NCI-H345 treated with DMSO at 0.1 percent for 48 hours (cell line): Measurements from ENCODE around the gene ATP11C.
"Not testable (repeated sequence)": the region's sequence is repeated elsewhere in the genome, so short reads cannot be mapped to it uniquely, and the experiment has no call there.

Experiments used
- DNase-seq: peaks from one replicate; lab custom pipeline; 2025; ENCODE audit not compliant: unreplicated experiment; lab: John Stamatoyannopoulos, UW

Gene ATP11C

DNA sequence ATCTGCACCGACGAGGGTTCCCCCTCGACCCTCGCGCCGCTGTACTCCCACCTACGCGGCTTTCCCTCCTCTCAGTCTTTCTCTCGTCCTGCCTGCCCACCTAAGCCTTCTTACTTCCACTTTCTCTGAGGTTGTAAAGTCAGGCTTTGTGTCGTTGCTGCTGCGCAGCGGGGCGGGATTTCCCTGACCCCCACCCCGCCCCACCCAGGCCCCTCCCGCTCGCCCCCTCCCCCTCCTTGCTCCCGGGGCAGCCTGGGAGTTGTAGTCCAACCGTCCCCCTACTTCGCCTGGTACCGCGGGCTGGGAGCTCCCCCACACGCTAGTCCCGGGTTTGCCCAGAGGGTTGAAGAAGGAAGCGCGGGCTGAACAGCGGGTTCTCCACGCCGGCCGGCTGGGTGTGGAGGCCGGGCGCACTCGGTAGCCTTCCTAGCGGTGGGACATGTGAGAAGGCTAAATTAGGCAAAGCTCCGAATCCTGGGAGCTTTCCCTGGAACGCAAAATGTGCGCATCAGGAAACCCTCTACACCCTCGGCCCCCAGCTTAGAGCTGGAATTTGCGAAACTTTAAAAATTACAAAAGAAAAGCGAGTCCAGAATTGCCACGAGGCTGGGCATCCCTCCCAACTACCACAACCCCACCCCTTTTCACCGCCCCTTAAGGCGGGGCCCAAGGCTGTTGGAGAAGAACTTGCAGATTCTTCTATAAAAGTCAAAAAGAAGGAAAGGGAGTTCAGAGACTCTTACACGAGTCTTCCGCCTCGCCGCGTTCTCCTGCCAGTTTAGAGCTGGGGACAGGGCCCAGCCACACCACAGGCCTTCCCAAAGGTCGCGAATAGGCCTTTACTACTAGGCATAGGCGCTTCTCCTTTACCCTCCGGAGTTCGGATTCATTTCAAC is at the start of gene ATP11C:
Gene ATP11C, minus strand, starts transcription at position 153 of the 896 bp plus-strand sequence. CDS start 1,011 bp downstream, outside the sequence.
- DNase-seq, result peak; percentile 13

DNA sequence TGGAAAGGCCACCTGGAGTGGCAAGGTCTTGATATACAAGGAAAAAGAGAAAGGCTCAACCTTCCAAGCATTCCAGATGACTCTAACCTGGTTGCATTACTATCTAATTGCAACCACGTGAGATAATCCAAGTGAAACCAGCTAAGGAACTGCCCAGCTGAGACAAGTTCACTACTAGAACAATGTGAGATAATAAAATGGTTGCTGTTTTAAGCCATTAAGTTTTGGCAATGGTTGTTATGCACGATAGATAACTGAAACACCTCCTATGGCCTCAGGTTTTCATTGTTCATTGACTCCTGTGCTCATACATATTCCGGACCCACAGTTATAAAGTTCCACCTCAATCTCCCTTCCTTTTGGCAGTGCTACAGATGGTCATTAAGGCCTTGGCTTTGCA is 41.6 kb upstream of the ATP11C start:
- no peak for DNase-seq

DNA sequence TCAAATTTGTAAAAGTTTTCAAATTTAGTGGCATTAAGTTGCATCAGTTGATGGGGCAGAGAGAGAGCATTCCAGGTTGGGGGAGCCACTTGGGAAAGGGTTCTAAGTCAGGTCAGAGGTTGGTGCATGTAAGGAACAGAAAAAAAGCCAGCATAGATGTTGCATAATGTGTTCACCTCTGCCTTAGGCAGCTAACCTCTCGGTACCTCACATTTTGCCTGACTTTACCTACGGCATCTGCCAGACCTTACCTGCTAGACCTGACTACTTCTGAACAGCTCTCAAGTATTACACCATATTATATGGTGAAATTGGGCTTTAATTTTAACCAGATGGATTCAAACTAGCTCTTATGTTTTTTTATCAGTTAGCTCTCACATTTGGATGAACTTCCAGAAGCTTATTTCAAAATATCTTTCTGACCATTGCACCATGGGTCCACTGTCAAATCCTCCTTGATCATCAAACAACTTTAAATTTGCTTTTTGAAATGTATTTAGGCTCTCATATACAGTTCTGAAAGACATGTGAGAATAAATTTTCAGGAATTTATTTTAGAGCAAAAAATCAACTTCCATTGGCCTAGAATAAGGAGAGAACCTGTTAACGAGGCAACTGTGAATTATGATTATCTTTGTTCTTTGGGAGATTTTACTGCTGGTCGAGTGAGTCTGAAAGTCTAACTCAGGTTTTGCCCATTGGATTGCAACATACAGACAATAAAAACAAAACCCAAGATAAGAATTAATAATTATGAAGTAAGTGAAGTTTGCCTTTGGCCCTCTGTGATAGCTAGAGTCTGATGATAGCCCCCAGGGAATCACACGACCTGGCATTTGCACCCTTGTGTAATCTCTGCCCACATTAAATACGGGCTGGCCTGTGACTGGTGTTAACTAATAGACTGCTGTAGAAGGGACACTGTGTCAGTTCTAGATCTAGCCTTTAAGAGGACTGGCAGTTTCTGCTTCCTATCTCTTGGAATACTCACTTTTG is 40.1 kb upstream of the ATP11C start:
- DNase-seq, result no peak

GRCh38 chrX:139972113-139972512 is 39.3 kb upstream of the ATP11C start:
- DNase-seq, result no peak

DNA sequence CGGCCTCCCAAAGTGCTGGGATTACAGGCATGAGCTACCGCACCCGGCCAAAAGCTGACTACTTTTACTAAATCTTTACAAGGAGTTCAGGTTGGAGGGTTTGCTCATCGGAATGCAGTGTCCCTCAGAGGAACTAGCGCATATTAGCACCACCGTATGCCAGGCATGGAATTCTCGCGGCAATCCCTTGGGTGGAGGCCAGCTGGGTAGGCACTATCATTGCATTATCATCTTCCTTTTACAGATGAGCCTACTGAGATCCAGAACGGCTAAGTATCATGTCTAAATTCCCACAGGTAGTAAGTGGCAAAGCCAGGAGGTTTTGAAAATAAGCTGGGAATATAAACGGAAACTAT is 38.5 kb upstream of the ATP11C start:
- DNase-seq, result no peak

- no peak for DNase-seq
These were observed 36.4 kb upstream of the ATP11C start for GRCh38 chrX:139969286-139969685.

DNA sequence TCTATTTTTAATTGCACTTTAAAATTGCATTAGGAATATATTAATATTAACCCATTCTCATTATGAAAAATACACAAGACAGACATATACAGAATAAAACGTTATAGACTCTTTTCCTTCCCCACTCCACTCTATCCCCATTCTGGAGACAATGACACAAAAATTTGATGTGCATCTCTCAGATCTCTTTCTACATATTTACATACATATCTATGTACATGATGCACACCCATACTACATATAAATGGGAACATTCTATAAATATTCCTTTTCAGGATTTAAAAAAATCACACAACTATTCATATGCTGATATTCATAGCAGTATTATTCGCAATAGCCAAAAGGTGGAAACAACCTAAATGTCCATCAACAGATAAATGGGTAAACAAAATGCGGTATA is 34.9 kb upstream of the ATP11C start:
- DNase-seq, result no peak

DNA sequence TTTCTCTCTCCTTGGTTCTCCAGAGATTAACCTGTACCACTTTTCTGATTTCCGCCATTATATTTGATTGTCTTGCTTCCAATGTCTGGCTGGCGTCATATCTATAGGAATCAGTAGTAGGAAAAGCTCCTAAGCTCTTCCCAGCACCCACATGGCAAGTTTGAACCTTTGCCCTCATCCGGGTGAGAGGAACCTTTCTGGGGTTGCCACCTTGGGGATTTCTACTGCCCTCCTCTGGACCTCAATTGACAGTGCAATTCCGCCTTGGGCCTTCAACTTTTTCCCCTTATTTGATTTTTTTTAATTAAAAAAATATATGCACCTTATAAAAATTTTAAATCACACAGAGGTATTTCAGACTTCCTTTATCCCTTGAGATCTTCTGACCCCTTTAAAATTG is 34.4 kb upstream of the ATP11C start:
- DNase-seq, result no peak

DNA sequence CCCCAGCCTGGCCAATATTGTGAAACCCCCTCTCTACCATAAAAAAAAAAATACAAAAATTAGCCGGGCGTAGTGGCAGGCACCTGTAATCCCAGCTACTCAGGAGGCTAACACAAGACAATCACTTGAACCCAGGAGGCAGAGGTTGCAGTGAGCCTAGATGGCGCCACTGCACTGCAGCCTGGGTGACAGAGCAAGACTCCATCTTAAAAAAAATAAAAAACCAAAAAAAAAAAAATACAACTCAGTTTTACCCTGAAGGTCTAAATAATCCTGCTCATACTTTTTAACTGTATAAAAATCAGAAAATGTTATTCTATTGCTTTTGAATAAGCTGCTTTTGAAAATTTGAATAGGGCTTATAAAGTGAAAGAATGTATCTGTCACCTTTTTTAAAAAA is 33.3 kb upstream of the ATP11C start:
- not testable (repeated sequence) for DNase-seq

GRCh38 chrX:139965421-139965820 is 32.6 kb upstream of the ATP11C start, which contains the start of gene CXorf66:
Gene CXorf66 (minus strand): TSS chrX:139965521. CDS start chrX:139965496, 25 bp downstream.
- DNase-seq, result no peak

GRCh38 chrX:139961091-139961490 is 28.2 kb upstream of the ATP11C start:
- DNase-seq, result not testable (repeated sequence)

DNA sequence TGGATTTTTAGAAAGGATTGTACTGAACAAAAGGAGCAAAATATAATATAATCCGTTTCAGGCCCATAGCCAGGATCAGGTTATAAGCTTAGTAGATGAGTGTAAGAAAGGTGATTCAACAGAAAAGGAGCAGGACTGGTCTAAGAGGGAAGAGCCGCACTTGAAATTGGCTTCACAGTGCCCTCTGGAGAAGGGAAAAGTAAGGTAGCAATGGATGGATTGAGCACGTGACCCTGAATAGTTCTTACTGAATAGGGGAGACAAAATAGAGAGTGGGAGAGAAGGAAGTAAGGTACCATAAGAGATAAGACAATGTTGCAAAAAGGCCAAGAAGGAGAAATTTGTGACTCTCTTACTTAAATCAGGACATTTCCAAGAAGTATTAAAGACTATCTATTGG is 16.9 kb upstream of the ATP11C start:
- no peak for DNase-seq

DNA sequence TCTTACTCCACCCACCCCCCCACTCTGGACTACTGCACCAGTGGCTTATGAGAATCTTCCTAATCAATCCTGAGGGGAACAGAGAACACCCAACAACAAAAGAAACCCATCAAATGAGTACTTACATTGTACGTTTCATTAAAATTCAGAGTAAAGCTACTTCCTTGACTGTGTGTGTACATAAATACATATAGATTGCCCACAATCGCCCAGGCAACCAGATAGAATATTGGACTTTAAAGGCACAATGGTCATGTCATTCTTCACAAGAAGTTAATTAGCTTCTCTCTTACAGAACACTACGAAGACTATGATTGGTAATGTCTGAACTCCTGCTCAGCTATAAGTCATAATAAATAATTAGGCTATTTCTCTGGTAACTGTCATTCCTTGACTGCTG is 12.2 kb upstream of the ATP11C start:
- DNase-seq, result no peak

DNA sequence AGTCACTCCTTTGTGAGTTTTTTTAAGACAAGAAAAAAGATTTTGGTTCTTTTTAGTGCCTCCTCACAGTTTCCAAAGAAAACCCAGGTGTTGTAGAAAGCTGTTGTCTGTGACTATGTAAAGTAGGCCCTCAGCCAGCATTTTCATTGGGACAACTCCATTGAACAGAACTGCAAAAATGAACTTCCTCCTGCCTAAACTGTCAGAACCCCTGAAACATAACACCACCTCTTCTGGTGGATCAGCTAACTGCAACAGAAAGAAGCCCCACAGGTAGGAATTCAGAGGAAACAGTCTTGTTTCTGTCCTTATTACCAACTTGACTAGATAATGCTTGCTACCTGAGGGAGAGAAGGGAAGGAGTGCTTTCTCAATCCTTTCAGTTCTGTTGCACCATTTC is 3.4 kb upstream of the ATP11C start:
- no peak for DNase-seq

- DNase-seq, result no peak
These were observed 1.1 kb upstream of the ATP11C start for GRCh38 chrX:139933904-139934303.

DNA sequence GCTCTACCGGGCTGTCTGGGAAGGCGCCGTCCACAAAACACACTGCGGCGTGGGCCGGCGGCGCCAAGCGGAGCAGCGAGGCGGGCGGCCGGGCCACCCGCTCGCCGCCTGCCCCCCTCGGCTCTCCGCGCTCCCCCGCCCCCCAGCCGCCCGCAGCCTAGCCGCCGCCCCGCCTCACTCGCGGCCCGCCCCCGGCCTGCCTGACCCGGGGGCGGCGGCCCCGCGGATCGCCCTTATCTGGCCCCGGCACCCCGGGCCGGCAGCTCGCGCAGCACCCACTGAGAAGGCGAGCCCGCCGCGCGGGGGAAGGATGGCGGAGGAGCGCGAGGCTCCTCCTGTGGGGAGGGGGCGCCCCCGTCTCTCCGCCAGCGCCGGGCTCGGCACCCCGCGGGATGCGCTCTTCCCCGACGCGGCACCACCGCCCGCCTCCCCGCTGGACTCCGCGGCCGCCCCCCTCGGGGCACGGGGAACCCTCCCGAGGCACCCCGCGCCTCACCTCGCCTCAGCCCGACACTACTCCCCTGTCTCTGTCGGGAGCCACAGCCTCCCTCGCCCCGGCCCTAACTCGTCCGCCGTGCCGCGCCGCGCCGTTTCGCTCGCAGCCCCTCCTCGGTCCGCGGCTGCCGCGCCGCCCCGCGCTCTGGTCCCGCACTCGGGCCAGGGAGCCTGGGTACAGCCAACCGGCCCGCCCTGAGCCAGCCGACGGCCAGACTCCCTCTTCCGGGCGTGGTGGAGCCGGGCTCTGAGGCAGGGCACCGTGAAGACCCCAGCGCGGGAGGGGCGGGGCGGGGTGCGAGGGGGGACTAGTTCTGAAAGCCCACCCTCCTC is 566 bp downstream of the ATP11C start:
- DNase-seq, result no peak

DNA sequence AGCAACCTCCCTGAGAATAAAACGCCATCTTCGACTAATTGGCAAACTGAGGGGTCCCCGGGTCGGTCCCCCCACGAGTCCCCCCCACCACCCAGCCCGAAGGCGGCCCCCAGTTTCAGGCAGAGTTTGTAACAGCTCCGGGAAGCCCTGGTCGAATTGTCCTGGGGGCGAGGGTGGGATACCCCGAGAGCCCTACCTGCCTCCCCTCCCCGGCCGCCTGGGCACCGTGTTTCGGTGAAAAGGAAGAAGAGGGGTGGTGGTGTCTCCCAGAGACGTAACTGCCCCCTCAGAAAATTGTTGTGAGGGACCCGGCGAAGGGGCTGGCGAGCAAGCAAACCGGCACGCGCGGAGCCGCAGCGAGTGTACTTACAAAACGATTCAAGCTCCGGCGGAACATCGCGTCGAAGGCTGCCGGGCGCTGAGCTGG is 1.2 kb downstream of the ATP11C start:
- no peak for DNase-seq

DNA sequence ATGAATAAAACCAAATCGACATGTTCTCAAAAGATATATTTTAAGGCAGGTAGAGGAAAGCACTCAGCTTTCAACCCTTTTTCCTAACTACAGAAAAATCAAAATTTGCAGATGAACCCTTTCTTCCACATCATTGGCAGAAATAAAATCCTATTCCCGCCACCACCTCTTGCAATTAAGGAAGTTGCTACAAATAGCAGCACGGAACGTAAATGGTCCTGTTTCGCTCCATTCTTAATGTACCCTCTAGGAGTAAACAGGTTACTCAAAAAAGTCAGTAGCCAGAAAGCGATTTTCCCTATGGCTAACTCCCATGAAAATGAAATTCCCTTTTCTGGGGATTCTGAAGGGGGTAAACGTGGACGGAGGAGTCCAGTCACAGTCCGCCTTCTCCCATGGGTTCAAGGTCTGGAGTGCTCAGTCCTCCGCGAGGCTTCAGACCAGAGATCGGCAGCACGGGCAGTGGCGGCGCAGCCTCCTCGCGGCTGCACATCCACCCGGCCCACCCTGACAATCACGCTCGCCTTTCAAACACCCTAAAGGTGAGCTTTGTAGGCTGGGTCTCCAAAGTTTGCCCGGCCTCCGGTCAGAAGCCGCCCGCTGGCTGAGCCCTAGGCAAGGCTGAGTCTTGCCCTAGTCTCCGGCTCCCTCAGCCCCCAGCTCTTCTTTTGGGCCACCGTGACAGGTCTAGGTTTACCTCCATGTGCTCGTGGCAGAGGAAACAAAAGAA is 1.8 kb downstream of the ATP11C start:
- no peak for DNase-seq

GRCh38 chrX:139930401-139930800 is 2.5 kb downstream of the ATP11C start:
- no peak for DNase-seq

DNA sequence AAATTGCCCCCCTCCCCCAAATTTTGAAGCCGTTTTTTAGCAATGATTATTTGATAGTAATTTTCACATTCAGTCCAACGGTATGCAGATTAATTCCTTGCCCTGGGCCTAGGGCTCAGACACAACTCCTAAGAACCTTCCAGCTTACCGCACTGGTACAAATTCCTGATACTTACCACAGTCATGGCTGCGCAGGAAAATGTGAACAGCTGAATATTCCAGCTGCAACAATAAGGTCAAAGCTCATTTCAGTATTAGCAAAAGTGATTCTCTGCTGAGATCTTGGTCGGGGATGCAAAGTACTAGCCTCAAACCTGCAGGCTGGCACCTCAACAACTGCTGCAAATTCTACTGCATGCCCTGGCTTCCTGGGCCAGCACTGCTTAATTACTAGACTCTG is 3.0 kb downstream of the ATP11C start:
- DNase-seq, result no peak
